NCI-H2227 treated with DMSO at 0.1 percent for 48 hours (cell line): ENCODE data around the gene LY6G6F.

Experiments
- DNase-seq: peaks from one replicate; lab custom pipeline; 2025; lab: John Stamatoyannopoulos, UW

The LY6G6F gene, protein sequence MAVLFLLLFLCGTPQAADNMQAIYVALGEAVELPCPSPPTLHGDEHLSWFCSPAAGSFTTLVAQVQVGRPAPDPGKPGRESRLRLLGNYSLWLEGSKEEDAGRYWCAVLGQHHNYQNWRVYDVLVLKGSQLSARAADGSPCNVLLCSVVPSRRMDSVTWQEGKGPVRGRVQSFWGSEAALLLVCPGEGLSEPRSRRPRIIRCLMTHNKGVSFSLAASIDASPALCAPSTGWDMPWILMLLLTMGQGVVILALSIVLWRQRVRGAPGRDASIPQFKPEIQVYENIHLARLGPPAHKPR

DNA sequence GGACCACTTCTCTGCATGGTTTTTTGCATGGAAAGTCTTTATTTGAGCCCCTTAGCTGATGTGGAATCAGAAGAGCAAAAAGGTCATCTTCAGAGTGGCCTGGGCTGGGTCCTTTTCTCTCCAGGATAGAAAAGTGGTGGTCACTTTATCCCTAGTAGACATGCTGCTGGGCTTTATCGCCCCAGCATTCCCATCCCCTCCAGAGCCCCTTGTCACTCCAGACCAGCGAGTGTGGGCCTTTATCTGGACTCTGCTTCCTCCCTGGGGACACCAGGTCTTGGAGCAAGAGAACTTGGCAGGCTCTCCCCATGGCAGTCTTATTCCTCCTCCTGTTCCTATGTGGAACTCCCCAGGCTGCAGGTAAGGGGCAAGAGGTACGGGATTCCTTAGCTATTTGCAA is at the start of gene LY6G6F:
Gene LY6G6F (plus strand): TSS at position 268 of the 400 bp plus-strand sequence. CDS start 41 bp downstream, at position 309.
- no peak for DNase-seq

DNA sequence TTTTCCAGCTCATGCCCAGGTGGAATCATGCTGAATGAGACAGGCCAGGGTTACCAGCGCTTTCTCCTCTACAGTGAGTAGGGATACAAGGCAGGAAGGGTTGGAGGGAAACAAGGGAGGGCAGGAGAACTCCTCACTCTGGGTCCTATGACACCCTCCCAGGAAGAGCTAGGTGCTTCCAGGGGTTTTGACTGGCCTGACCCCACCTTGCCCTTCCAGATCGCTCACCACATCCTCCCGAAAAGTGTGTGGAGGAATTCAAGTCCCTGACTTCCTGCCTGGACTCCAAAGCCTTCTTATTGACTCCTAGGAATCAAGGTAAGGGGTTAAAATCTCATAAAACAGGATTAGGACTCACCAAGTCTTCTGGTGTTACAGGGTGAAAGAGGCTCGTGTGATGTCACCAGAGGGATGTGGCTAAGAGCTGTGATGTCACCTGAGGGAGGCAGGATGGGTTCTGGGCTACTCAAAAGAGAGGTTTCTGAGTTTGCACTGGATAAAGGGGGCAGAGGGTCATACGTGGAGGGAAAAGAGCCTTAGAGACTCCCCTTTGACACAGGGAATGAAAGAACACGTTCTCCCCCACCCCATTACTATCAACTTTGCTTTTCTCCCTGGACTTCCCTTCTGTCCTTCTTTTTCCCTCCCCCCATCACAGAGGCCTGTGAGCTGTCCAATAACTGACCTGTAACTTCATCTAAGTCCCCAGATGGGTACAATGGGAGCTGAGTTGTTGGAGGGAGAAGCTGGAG is 49.1 kb upstream of the LY6G6F start:
- DNase-seq, result no peak

DNA sequence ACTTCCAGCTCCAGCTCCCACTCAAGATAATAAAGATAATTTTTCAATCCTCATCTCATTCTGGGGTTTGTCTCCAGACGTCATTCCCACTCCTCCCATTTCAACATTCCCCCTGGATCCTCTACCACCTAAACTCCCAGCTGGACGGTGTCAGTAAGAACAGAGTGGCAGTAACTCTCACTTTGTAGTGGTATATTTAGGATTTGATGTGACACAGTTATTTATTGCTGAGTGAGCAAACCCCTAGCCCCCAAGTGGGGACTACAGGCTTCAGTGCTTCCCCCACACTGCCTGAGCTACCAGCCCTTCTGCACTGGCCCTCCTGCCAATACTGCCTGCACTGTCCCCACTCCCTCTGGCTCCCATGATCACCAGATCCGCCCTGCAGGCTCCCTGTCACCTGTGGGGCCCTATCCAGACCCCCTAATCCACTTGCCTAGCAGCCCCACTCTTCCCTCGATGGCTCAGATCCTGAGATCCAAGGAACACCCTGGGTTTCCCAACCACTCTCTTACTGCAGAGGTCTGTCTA is 48.4 kb upstream of the LY6G6F start:
- no peak for DNase-seq

DNA sequence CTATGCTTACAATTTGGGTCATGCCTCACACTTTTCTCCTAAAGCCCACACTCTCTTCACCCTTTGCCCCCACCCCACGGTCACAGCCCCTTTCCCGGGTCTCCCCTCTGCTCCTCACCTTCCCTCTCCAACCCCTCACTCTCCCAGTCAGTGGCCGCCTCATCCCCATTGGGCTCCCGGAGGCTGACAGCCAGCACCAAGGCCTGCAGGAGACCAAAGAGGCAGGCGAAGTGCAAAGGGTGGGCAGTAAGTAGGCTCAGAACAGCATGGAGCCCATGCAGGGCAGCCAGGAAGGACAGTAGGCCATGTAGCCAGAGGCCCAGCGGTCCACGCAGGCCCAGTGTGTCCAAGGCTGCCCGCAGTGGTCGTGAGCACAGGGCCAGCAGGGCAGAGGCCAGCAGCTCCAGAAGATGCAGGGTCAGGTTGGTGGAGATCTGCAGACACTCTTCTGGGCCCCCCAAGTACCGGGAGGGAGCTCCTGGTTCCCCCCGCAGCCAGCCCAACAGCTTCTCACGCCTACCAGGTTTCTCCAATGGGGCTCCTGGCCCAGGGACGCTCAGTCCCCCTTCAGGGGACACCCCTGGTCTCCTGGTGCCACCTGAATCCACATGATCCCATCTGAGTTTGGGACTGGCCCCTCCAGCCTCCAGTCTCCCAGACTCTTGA is 47.5 kb upstream of the LY6G6F start:
- DNase-seq, result no peak

DNA sequence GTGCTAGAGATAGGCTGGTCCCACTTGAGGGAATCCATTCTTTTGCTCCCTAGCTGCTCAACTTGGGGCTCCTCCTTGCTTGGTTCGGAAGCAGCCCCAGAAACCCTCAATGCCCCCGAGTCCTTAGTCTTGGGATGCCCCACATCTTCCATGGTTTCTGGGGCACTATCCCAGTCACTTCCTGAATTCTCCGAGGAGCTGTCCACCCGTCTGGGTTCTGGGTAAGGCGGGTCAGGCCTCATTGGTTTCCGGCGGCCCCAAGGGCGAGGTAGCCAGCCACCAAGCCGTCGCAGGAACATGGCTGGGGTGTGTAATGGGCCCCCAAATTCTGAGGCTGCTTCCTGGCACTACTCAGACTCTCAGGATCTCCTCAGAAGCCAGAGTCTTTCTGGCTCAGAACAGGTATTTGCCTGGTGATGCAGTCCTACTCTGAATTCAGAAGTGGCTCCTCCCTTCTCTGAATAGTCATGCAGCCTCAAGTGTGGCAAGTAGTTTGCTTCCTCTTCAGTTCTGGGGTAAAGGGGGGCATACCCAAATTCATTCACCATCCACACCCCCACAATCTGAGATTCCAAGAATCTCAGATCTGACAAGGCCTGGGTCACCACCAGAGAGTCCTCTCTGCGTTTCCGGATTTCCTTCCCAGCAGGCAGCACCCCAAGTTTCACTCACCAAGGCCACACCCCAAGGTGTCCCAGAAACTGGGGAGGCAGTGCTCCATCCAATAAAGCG is 46.9 kb upstream of the LY6G6F start:
- DNase-seq, result no peak

DNA sequence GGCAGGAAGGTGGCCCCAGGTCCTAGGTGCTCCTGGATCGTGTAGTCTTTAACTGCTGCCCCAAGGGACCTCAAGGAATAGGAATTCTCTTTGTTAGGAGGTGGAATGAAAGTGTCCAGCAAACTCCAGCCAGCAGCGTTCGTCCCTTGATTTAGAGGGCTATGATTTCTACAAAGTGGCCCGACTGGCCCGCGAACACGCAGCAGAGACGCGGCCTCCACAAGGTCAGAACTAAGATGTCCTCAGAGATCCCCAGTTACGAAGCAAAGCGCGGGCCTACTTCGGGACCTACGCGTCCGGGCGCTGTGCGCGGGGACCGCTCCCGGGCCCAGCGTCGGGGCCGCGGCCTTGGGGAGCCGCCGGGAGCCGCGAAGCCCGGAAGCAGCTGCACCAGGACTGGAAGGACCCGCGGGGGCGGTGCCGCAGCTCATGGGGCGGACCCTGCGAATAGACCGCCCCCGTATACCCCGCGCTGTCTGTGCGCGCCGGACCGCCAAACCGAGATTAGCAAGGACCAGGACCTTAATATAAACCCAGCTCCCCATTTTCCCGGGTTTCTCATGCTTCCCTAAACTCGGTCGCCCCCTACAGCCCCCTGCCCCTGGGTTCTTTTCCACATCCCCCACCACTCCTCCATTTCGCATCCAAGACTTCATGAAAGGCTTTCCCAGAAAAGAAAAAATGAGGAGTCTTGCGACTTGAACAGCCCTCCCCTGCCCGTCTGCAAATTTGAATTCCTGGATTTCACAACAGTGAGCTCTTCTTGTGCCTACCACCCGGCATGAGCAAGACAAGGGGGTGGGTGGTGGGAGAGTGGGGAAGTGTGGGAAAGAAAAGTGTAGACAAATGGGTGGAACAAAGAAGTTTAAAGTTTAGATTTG is 46.0 kb upstream of the LY6G6F start, which contains the start of gene C6orf47:
Gene C6orf47 (minus strand): TSS at position 398 of the 881 bp plus-strand sequence. CDS start 831 bp downstream, outside the sequence.
- DNase-seq, result peak; percentile 77

DNA sequence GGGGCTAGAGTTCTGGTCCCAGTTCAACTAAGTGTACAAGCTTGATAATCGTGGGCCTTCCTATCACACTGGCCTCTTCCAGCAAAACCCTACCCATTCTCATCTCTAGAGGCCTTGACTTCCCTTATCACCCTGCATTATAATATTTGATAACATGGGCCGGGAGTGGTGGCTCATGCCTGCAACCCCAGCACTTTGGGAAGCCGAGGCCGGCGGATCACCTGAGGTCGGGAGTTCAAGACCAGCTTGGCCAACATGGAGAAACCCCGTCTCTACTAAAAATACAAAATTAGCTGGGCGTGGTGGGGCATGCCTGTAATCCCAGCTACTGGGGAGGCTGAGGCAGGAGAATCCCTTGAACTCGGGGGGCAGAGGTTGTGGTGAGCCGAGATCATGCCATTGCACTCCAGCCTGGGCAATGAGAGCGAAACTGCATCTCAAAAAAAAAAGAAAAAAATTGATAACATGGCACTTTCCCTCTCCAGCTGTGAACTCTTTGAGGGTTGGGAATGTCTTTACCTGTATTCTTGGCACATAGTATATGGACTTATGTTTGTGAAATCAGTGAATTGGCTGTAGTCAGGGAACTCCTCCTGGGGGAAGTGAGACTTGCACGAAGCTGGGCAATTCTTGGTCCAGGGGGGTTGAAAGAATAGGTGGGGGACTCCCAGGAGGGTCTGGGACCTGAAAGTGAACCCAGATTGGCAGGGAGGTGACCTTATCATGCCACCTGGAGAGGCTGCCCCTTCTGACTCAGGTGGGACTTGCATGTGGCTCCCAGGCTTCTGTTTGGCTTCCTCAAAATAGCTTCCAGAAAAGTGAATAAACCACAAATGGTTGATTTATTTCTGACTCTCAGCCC is 45.2 kb upstream of the LY6G6F start:
- DNase-seq, result no peak

DNA sequence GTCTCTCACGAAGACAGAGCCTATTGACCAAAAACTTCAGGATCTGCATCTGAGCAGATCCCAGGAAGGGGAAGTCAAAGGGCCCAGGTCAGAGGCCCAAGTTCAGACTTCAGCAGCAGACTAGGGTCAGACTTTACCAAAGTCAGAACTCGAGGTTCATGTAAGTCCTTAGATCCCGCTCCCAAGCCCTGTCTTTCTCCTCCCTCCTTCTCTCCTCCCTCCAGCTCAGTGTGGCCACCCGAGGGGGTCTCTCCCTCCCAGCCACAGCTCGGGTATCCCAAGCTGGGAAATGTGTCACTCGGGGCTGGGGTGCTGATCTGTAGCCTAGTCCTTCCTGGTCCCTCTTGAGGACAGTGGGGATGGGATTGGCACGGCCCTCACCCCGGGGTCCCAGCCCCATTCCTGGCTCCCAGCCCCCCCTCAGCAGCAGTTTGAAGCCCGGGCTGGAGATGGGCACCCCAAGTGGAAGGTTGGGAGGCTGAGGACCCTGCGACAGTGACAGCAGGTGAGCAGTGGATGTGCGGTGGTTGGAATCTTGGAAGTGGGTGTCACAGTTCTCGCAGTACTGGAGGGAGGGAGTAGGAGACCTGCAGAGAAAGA is 44.4 kb upstream of the LY6G6F start:
- no peak for DNase-seq

DNA sequence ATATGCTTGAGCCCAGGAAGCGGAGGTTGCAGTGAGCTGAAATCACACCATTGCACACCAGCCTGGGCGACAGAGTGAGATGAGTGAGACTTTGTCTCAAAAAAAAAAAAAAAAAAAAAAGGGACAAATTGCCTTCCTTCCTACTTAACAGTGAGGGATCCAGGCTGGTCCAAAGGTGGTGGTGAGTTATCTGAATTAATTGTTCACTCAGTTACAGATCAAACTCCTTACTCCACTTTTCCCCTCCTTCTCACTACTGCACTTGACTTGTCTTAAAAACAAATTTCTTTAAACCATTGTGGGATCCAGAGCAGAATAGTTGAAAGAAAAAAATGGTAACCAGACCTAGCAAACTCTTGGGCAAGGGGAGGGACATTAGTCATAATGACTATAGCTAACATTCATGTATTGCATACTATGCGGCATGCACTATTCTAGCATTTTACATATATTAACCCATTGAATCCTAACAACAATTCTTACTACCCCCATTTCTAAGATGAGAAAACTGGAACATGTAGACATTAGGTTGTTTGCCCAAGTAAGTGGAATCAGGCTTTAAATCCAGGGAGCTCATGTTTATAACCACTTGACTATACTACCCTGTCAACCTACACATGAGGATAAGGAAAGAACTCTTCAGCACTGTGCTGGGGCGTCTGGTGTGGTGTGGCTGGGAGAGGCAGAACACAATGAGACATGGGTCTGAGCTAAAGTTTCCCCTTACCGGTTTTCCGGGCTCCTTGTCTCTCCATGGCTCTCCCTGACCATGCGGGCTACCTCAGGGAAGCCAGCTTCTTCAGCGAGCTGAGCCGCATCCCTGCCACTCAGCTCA is 43.3 kb upstream of the LY6G6F start:
- no peak for DNase-seq

DNA sequence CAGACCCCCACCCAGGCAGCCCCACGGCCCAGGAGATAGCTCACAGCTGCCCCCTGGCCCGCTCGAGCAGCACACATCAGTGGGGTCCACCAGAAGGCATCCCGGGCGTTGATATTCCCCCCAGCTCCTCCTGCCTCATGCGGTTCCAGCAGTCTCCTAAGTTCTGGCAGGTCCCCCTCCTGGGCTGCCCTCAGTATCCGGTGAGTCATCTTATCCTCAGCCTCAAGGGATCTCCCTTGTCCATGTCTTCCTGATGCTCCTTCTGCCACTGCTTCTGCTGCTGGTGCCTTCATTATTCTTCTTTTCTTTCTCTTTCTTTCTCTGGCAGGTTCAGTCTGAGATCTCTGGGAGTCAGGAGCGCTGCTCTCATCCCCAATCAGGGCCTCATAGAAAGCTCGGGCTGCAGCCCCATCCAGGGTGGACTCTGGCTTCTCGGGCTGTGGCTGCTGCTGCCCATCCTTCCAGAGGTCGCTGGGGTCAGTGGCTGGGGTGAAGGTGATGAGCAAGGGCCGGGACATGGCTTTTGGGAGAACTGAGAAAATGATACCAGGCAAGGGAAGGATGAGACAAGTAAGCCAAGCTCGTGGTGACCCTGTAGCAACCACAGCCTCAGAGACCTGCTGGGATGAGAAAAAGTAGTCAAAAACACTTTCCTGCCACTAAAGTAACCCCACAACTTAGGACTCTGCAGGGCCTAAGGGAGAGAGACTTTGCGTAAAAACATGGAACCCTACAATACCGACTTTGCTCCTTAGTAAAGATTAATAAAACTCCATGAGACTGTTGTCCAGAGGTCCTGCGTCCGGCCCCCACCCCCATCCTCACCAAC is 42.5 kb upstream of the LY6G6F start:
- no peak for DNase-seq

DNA sequence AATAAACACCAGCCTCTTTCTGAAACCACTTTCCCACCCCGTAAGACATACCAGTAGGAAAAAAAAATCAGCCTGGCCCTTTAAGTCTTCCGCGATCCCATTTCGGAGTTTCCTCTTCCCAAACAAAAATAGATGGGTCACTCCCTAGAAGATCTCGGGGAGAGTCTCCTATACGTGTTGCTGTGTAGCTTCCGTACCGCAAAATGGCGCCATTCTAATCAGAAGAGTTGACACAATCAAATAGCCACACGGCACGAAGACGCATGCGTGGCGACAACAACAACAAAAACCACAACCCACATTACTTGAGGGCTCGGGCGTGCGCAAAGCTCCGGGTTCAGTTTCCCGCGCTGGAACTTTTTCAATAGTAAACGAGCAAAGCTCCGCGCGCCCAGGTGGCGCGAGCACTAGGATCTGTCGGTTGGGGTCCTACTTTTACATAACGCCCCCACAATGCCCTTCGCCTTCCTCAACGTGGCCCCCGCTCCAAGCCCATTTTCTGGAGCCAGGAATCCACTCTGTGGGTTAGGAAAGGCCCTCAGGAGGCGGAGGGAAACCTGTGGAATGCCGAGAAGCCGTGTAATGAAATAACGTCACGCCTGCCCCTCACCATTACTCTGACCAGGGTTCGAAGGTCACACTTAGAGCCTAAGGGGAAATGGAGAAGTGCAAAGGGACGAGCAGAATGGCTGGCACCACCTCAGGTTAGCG is 41.7 kb upstream of the LY6G6F start, which contains the start of gene GPANK1:
Gene GPANK1 (minus strand): TSS at position 208 of the 711 bp plus-strand sequence. CDS start 519 bp downstream, outside the sequence.
- peak; percentile 95 for DNase-seq

DNA sequence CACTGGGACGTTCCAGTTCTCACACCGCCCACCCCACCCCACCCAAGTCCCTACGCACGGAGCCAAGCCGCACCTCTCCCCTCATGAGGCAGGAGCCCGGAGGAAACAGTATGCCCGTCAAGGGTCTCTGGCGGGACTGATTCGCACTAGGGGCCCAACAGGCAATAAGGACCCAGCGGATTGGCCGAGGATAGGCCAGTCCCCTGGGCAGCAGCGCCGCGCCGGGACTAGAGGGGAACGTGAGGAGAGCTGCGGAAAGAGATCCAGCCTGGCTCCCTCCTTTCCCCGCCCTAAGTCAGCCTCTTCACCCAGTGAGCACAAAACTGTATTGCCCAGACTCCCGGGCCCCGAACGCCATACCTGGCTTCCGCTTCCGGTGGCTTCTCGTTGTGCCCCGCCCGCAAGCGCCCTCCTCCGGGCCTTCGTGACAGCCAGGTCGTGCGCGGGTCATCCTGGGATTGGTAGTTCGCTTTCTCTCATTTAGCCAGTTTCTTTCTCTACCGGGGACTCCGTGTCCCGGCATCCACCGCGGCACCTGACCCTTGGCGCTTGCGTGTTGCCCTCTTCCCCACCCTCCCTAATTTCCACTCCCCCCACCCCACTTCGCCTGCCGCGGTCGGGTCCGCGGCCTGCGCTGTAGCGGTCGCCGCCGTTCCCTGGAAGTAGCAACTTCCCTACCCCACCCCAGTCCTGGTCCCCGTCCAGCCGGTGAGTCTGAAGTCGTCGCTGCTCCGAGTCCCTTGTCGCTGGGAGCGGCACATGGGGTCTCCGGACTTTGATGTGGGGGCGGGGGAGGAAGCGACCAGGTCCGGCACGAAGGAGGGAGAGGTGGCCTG is 40.9 kb upstream of the LY6G6F start, which contains the start of gene CSNK2B:
Gene CSNK2B (plus strand): TSS at position 580 of the 836 bp plus-strand sequence. CDS start 752 bp downstream, outside the sequence.
- peak; percentile 98 for DNase-seq

DNA sequence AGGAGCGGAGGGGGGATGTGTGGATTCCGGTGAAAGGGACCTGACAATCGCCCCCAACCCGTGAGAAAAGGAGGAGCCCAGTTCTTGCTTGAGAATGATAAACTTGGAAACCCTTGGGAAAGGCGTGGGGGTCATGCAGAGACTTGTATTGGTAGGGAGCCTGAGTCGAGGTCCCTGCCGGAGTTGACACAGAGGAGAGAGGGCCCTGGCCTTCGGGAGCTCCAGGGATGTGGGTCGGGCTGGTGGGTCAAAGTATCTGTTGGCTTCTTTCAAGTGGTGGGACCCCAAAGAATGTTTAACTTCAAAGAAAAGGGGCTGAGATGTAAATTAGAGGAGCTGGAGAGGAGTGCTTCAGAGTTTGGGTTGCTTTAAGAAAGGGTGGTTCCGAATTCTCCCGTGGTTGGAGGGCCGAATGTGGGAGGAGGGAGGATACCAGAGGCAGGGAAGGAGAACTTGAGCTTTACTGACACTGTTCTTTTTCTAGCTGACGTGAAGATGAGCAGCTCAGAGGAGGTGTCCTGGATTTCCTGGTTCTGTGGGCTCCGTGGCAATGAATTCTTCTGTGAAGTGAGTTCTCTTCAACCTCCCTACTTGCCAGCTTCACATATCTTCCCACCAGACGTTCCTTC is 40.2 kb upstream of the LY6G6F start:
- no peak for DNase-seq

DNA sequence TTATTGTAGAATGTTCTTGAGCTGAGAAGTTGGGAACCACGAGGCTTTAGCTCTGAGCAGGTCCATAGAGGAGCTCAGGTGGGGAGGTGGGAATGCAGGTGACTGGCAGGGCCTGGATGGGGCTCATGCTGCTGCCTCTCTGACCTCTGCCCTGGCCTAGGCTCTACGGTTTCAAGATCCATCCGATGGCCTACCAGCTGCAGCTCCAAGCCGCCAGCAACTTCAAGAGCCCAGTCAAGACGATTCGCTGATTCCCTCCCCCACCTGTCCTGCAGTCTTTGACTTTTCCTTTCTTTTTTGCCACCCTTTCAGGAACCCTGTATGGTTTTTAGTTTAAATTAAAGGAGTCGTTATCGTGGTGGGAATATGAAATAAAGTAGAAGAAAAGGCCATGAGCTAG is 37.0 kb upstream of the LY6G6F start, which contains the start of gene LY6G5B:
Gene LY6G5B (plus strand): TSS at position 301 of the 400 bp plus-strand sequence. CDS start 975 bp downstream, outside the sequence.
- DNase-seq, result no peak

DNA sequence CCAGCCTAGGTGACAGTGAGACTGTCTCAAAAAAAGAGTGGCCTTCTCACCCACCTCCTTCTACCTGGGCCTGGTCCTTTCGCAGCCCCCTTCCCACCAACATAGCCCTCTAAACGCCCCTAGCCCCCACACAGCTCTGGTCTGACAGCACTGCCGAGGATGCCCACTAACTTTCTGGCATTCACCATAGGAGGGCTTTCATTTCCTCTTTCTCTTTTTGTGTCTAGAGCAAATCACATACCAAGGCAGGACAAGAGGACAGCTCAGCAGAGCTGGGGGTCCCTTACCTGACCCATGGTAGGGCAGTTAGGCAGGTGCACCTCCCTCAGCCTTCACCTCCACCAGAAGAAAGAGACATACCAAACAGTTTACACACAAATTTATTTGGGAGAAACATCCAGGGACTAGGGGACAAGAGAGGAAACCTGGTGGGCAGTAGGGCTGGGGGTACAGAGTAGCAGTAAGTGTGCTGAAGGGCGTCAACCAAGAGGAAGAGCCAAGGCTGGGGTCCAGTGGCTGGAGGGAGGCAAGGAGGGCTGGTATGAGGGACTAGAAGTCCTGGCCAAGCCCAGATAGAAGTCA is 30.3 kb upstream of the LY6G6F start:
- no peak for DNase-seq
